Measurements from ENCODE around the gene DEFB128. TPM values are rescaled to one million over a fixed set of nuclear protein-coding genes. Genes with fewer than 3 reads are reported as not detected.
"Not testable (repeated sequence)": the region's sequence is repeated elsewhere in the genome, so short reads cannot be mapped to it uniquely, and the experiment has no call there.

DEFB128 gene
- total RNA-seq, result not detected

- no peaks in the 10 kb centered on the region for H3K4me1 ChIP-seq (ENCODE audit: control insufficient read depth in 3 of 3, insufficient read depth in 3 of 3, low read length in 3 of 3)
Observed at GRCh38 chr20:189611-190010, at the start of gene DEFB128. Gene DEFB128 (minus strand): TSS chr20:189711. CDS start chr20:189623, 88 bp downstream.

GRCh38 chr20:237929-238328 is 48.4 kb upstream of the DEFB128 start:
- Histone ChIP-seq H3K9me3 (ENCODE audit: control insufficient read depth in 3 of 3, low read length in 3 of 3) (no peaks in the 10 kb centered on the region), H3K4me3 (ENCODE audit: low read length in 3 of 3) (no peak overlapping the region), H3K27ac (ENCODE audit: low read depth, low read length) (no peak overlapping the region), H3K27me3 (ENCODE audit: control insufficient read depth in 3 of 3, insufficient read depth in 3 of 3, low read length in 3 of 3) (no peaks in the 10 kb centered on the region), H3K9ac (ENCODE audit: low read depth in 1 of 3, low read length in 3 of 3) (no peak overlapping the region), H3K4me1 (ENCODE audit: control insufficient read depth in 3 of 3, insufficient read depth in 3 of 3, low read length in 3 of 3) (no peaks in the 10 kb centered on the region), H3K36me3 (ENCODE audit: control insufficient read depth in 3 of 3, insufficient read depth in 3 of 3, low read length in 3 of 3) (no peaks in the 10 kb centered on the region)

More at GRCh38 chr20:189611-190010, at the start of gene DEFB128:
- Histone ChIP-seq H3K27me3 (ENCODE audit: control insufficient read depth in 3 of 3, insufficient read depth in 3 of 3, low read length in 3 of 3) (peaks cover 0 to 3% (median 0%) of the 10 kb centered on the region in 3 donors), H3K9me3 (ENCODE audit: control insufficient read depth in 3 of 3, low read length in 3 of 3) (no peaks in the 10 kb centered on the region), H3K36me3 (ENCODE audit: control insufficient read depth in 3 of 3, insufficient read depth in 3 of 3, low read length in 3 of 3) (no peaks in the 10 kb centered on the region), H3K4me3 (ENCODE audit: low read length in 3 of 3) (no peak within 1 kb of the TSS), H3K9ac (ENCODE audit: low read depth in 1 of 3, low read length in 3 of 3) (no peak within 1 kb of the TSS), H3K27ac (ENCODE audit: low read depth, low read length) (no peak within 1 kb of the TSS)

- H3K27ac ChIP-seq (ENCODE audit: low read depth, low read length), result no peak overlapping the region
Observed at GRCh38 chr20:237489-237888, 48.0 kb upstream of the DEFB128 start.

GRCh38 chr20:235891-236290 is 46.4 kb upstream of the DEFB128 start:
- H3K4me3 ChIP-seq (ENCODE audit: low read length in 3 of 3), result no peak overlapping the region
- no peaks in the 10 kb centered on the region for H3K27me3 ChIP-seq (ENCODE audit: control insufficient read depth in 3 of 3, insufficient read depth in 3 of 3, low read length in 3 of 3)
- no peaks in the 10 kb centered on the region for H3K4me1 ChIP-seq (ENCODE audit: control insufficient read depth in 3 of 3, insufficient read depth in 3 of 3, low read length in 3 of 3)

More at GRCh38 chr20:237489-237888, 48.0 kb upstream of the DEFB128 start:
- H3K36me3 ChIP-seq (ENCODE audit: control insufficient read depth in 3 of 3, insufficient read depth in 3 of 3, low read length in 3 of 3), result no peaks in the 10 kb centered on the region
- H3K4me1 ChIP-seq (ENCODE audit: control insufficient read depth in 3 of 3, insufficient read depth in 3 of 3, low read length in 3 of 3), result no peaks in the 10 kb centered on the region
- no peaks in the 10 kb centered on the region for H3K9me3 ChIP-seq (ENCODE audit: control insufficient read depth in 3 of 3, low read length in 3 of 3)
- no peaks in the 10 kb centered on the region for H3K27me3 ChIP-seq (ENCODE audit: control insufficient read depth in 3 of 3, insufficient read depth in 3 of 3, low read length in 3 of 3)
- H3K4me3 ChIP-seq (ENCODE audit: low read length in 3 of 3), result no peak overlapping the region
- no peak overlapping the region for H3K9ac ChIP-seq (ENCODE audit: low read depth in 1 of 3, low read length in 3 of 3)

GRCh38 chr20:227439-228105 is 38.1 kb upstream of the DEFB128 start:
- H3K27ac ChIP-seq (ENCODE audit: low read depth, low read length), result no peak overlapping the region
- H3K4me1 ChIP-seq (ENCODE audit: control insufficient read depth in 3 of 3, insufficient read depth in 3 of 3, low read length in 3 of 3), result no peaks in the 10 kb centered on the region
- no peaks in the 10 kb centered on the region for H3K27me3 ChIP-seq (ENCODE audit: control insufficient read depth in 3 of 3, insufficient read depth in 3 of 3, low read length in 3 of 3)
- no peaks in the 10 kb centered on the region for H3K9me3 ChIP-seq (ENCODE audit: control insufficient read depth in 3 of 3, low read length in 3 of 3)
- H3K36me3 ChIP-seq (ENCODE audit: control insufficient read depth in 3 of 3, insufficient read depth in 3 of 3, low read length in 3 of 3), result no peaks in the 10 kb centered on the region
- no peak overlapping the region for H3K4me3 ChIP-seq (ENCODE audit: low read length in 3 of 3)
- H3K9ac ChIP-seq (ENCODE audit: low read depth in 1 of 3, low read length in 3 of 3), result no peak overlapping the region

More at GRCh38 chr20:235891-236290, 46.4 kb upstream of the DEFB128 start:
- Histone ChIP-seq H3K9ac (ENCODE audit: low read depth in 1 of 3, low read length in 3 of 3) (no peak overlapping the region), H3K9me3 (ENCODE audit: control insufficient read depth in 3 of 3, low read length in 3 of 3) (no peaks in the 10 kb centered on the region), H3K36me3 (ENCODE audit: control insufficient read depth in 3 of 3, insufficient read depth in 3 of 3, low read length in 3 of 3) (no peaks in the 10 kb centered on the region), H3K27ac (ENCODE audit: low read depth, low read length) (no peak overlapping the region)

GRCh38 chr20:226958-227357 is 37.4 kb upstream of the DEFB128 start, which contains the start of gene DEFB129:
Gene DEFB129 (plus strand): TSS chr20:227258. CDS start chr20:227289, 31 bp downstream.
- no peak within 1 kb of the TSS for H3K4me3 ChIP-seq (ENCODE audit: low read length in 3 of 3)
- no peak within 1 kb of the TSS for H3K27ac ChIP-seq (ENCODE audit: low read depth, low read length)

GRCh38 chr20:225879-226278 is 36.4 kb upstream of the DEFB128 start:
- not testable (repeated sequence) for H3K4me3 ChIP-seq (ENCODE audit: low read length in 3 of 3); H3K27ac ChIP-seq (ENCODE audit: low read depth, low read length); H3K9me3 ChIP-seq (ENCODE audit: control insufficient read depth in 3 of 3, low read length in 3 of 3); H3K36me3 ChIP-seq (ENCODE audit: control insufficient read depth in 3 of 3, insufficient read depth in 3 of 3, low read length in 3 of 3); H3K9ac ChIP-seq (ENCODE audit: low read depth in 1 of 3, low read length in 3 of 3); H3K27me3 ChIP-seq (ENCODE audit: control insufficient read depth in 3 of 3, insufficient read depth in 3 of 3, low read length in 3 of 3); H3K4me1 ChIP-seq (ENCODE audit: control insufficient read depth in 3 of 3, insufficient read depth in 3 of 3, low read length in 3 of 3)

More at GRCh38 chr20:226958-227357, 37.4 kb upstream of the DEFB128 start, which contains the start of gene DEFB129:
- no peaks in the 10 kb centered on the region for H3K4me1 ChIP-seq (ENCODE audit: control insufficient read depth in 3 of 3, insufficient read depth in 3 of 3, low read length in 3 of 3)
- H3K27me3 ChIP-seq (ENCODE audit: control insufficient read depth in 3 of 3, insufficient read depth in 3 of 3, low read length in 3 of 3), result no peaks in the 10 kb centered on the region
- H3K9ac ChIP-seq (ENCODE audit: low read depth in 1 of 3, low read length in 3 of 3), result no peak within 1 kb of the TSS
- no peaks in the 10 kb centered on the region for H3K36me3 ChIP-seq (ENCODE audit: control insufficient read depth in 3 of 3, insufficient read depth in 3 of 3, low read length in 3 of 3)
- no peaks in the 10 kb centered on the region for H3K9me3 ChIP-seq (ENCODE audit: control insufficient read depth in 3 of 3, low read length in 3 of 3)

- H3K27me3 ChIP-seq (ENCODE audit: control insufficient read depth in 3 of 3, insufficient read depth in 3 of 3, low read length in 3 of 3), result peaks cover 0 to 7% (median 3%) of the 10 kb centered on the region in 3 donors
Observed at GRCh38 chr20:221258-221830, 31.8 kb upstream of the DEFB128 start.

GRCh38 chr20:219290-220115 is 30.0 kb upstream of the DEFB128 start:
- no peaks in the 10 kb centered on the region for H3K36me3 ChIP-seq (ENCODE audit: control insufficient read depth in 3 of 3, insufficient read depth in 3 of 3, low read length in 3 of 3)
- H3K9ac ChIP-seq (ENCODE audit: low read depth in 1 of 3, low read length in 3 of 3), result no peak overlapping the region
- no peak overlapping the region for H3K4me3 ChIP-seq (ENCODE audit: low read length in 3 of 3)
- H3K9me3 ChIP-seq (ENCODE audit: control insufficient read depth in 3 of 3, low read length in 3 of 3), result no peaks in the 10 kb centered on the region
- peaks cover 0 to 7% (median 3%) of the 10 kb centered on the region in 3 donors for H3K27me3 ChIP-seq (ENCODE audit: control insufficient read depth in 3 of 3, insufficient read depth in 3 of 3, low read length in 3 of 3)
- H3K4me1 ChIP-seq (ENCODE audit: control insufficient read depth in 3 of 3, insufficient read depth in 3 of 3, low read length in 3 of 3), result no peaks in the 10 kb centered on the region
- no peak overlapping the region for H3K27ac ChIP-seq (ENCODE audit: low read depth, low read length)

More at GRCh38 chr20:221258-221830, 31.8 kb upstream of the DEFB128 start:
- H3K4me3 ChIP-seq (ENCODE audit: low read length in 3 of 3), result no peak overlapping the region
- H3K36me3 ChIP-seq (ENCODE audit: control insufficient read depth in 3 of 3, insufficient read depth in 3 of 3, low read length in 3 of 3), result no peaks in the 10 kb centered on the region
- no peak overlapping the region for H3K27ac ChIP-seq (ENCODE audit: low read depth, low read length)
- H3K9ac ChIP-seq (ENCODE audit: low read depth in 1 of 3, low read length in 3 of 3), result no peak overlapping the region
- H3K9me3 ChIP-seq (ENCODE audit: control insufficient read depth in 3 of 3, low read length in 3 of 3), result no peaks in the 10 kb centered on the region
- no peaks in the 10 kb centered on the region for H3K4me1 ChIP-seq (ENCODE audit: control insufficient read depth in 3 of 3, insufficient read depth in 3 of 3, low read length in 3 of 3)

All from skeletal muscle tissue (tissue), 4 donors.